Type B pancreatic cell (in vitro differentiated cells): ENCODE measurements around the gene SQSTM1. TPM values are rescaled to one million over a fixed set of nuclear protein-coding genes. Genes with fewer than 3 reads are reported as not detected.

Experiments used
- DNase-seq: peaks from one replicate; pipeline ENCODE4 v3.0.0; 2021; ENCODE audit warnings: mixed read lengths; ENCODE audit not compliant: unreplicated experiment; ENCODE audit errors: extremely low spot score
- H3K27ac Mint-ChIP-seq: 2 replicates; pipeline ENCODE4 v1.8.0; 2021; ENCODE audit warnings: mild to moderate bottlenecking, mixed read lengths
- H3K27me3 Mint-ChIP-seq: 2 replicates; pipeline ENCODE4 v1.8.0; 2021; ENCODE audit warnings: mixed read lengths
- H3K36me3 Mint-ChIP-seq: 2 replicates; pipeline ENCODE4 v1.8.0; 2021; ENCODE audit warnings: mixed read lengths
- H3K4me1 Mint-ChIP-seq: one replicate; pipeline ENCODE4 v1.8.0; 2021; ENCODE audit warnings: mixed read lengths; ENCODE audit not compliant: unreplicated experiment
- H3K4me3 Mint-ChIP-seq: 2 replicates; pipeline ENCODE4 v1.8.0; 2021; ENCODE audit warnings: mild to moderate bottlenecking, mixed read lengths
- H3K9me3 Mint-ChIP-seq: 2 replicates; pipeline ENCODE4 v1.8.0; 2021; ENCODE audit warnings: mixed read lengths
- CTCF ChIP-seq: fragments of 200-600 bp; sonication (generic); conservative IDR thresholded peaks from 2 replicates; pipeline ENCODE4 v1.5.0; 2021; ENCODE audit warnings: antibody characterized with exemption, mild to moderate bottlenecking
- microRNA-seq: library from miRNA; unstranded; fragments of <30 nt; microRNA quantifications from one replicate; pipeline ENCODE4, GENCODE V29; 2020
- total RNA-seq: library from RNA; stranded (reverse); gene quantifications from 2 replicates; pipeline ENCODE4 v1.2.1, GENCODE V29; 2021; ENCODE audit warnings: low replicate concordance

SQSTM1 gene
- total RNA-seq, 1 donor from 2014 or later, result 133 TPM

- H3K36me3 Mint-ChIP-seq, result peaks cover 50% of the 10 kb centered on the region
- TF ChIP-seq CTCF, result no peak
- peaks cover 13% of the 10 kb centered on the region for H3K9me3 Mint-ChIP-seq
- no peak for DNase-seq
- H3K27ac Mint-ChIP-seq, result no peak overlapping the region
- H3K27me3 Mint-ChIP-seq, result no peaks in the 10 kb centered on the region
- no peak overlapping the region for H3K4me3 Mint-ChIP-seq
- no peaks in the 10 kb centered on the region for H3K4me1 Mint-ChIP-seq
Observed at GRCh38 chr5:179886190-179886911, 65.6 kb downstream of the SQSTM1 start.

- DNase-seq, result no peak
- Mint-ChIP-seq H3K27ac (no peak overlapping the region), H3K4me3 (no peak overlapping the region), H3K9me3 (peaks cover 13% of the 10 kb centered on the region), H3K27me3 (no peaks in the 10 kb centered on the region), H3K4me1 (no peaks in the 10 kb centered on the region), H3K36me3 (peaks cover 44% of the 10 kb centered on the region)
- no peak for TF ChIP-seq CTCF
Observed at GRCh38 chr5:179887095-179887494, 66.4 kb downstream of the SQSTM1 start.

Small RNA genes within 50 kb of the gene (microRNA-seq; reads per million reads assigned to microRNA genes)
- 14.3 reads per million, percentile 38 among the genes with 10 or more reads in this experiment for gene MIR1229

Other genes with a start within 250 kb of the SQSTM1 start
- 560 and 893 TPM in 2 replicates for gene HNRNPH1, start 197.2 kb upstream of the SQSTM1 start, total RNA-seq
- not detected in 2 replicates for gene CBY3, start 139.9 kb upstream of the SQSTM1 start, total RNA-seq
- 597 and 598 TPM in 2 replicates for gene CANX, start 121.9 kb upstream of the SQSTM1 start, total RNA-seq
- gene MAML1, start 88.1 kb upstream of the SQSTM1 start, total RNA-seq, result 32.9 and 42.6 TPM in 2 replicates
- 4.0 and 6.5 TPM in 2 replicates for gene LTC4S, start 26.9 kb upstream of the SQSTM1 start, total RNA-seq
- gene MGAT4B, start 14.0 kb upstream of the SQSTM1 start, total RNA-seq, result 169 and 211 TPM in 2 replicates
- gene MRNIP, start 37.9 kb downstream of the SQSTM1 start, total RNA-seq, result 31.1 and 47.6 TPM in 2 replicates
- 105 and 114 TPM in 2 replicates for gene TBC1D9B, start 87.0 kb downstream of the SQSTM1 start, total RNA-seq